K562 (cell line): ENCODE measurements around the gene WDR27. TPM values are rescaled to one million over a fixed set of nuclear protein-coding genes. Genes with fewer than 3 reads are reported as not detected.
A peak's percentile ranks its signal among the peaks of the same experiment; 100 is the strongest.

Experiments
- BRD9 ChIP-seq: fragments of 450-650 bp; IDR thresholded peaks from 2 replicates; pipeline ENCODE4 v1.6.1; 2018; ENCODE audit warnings: low read depth; ENCODE audit not compliant: partially characterized antibody
- CBX8 ChIP-seq: fragments of 200-600 bp; sonication (generic); IDR thresholded peaks from 2 replicates; pipeline ENCODE4 v1.6.1; 2012; ENCODE audit warnings: borderline replicate concordance, mixed run types, low read depth, mild to moderate bottlenecking, moderate library complexity, mixed read lengths, low read length, control low read depth, inconsistent platforms; ENCODE audit not compliant: poor library complexity, severe bottlenecking; ENCODE audit errors: extremely low read depth
- HDAC3 ChIP-seq: fragments of 450-650 bp; IDR thresholded peaks from 2 replicates; pipeline ENCODE4 v1.6.1; 2018; ENCODE audit warnings: borderline replicate concordance, mild to moderate bottlenecking, moderate library complexity; ENCODE audit not compliant: partially characterized antibody
- HLTF ChIP-seq: fragments of 450-650 bp; IDR thresholded peaks from 2 replicates; pipeline ENCODE4 v1.6.1; 2016
- KAT2B ChIP-seq: IDR thresholded peaks from one replicate; pipeline ENCODE4 v1.6.1; 2012; ENCODE audit warnings: low read depth, mild to moderate bottlenecking, control low read depth, inconsistent platforms, low read length, moderate library complexity
- L3MBTL2 ChIP-seq: fragments of 450-650 bp; IDR thresholded peaks from 2 replicates; pipeline ENCODE4 v1.6.1; 2016; ENCODE audit warnings: mild to moderate bottlenecking, moderate library complexity
- MYNN ChIP-seq, 2 experiments: sonication (generic); formaldehyde crosslinking in 1 of 2; IDR thresholded peaks; 2 replicates each; pipeline versions ENCODE4 v1.5.0 to v1.6.1; 2016 to 2020; ENCODE audit warnings: antibody characterized with exemption in 1 of 2, missing genetic modification reagents in 1 of 2
- NCOA1 ChIP-seq: fragments of 450-650 bp; IDR thresholded peaks from 2 replicates; pipeline ENCODE4 v1.6.1; 2016; ENCODE audit warnings: low read depth
- RERE ChIP-seq: sonication (generic); formaldehyde crosslinking; IDR thresholded peaks from 2 replicates; pipeline ENCODE4 v1.8.0; 2023; ENCODE audit warnings: missing genetic modification reagents, mild to moderate bottlenecking, borderline replicate concordance
- SMARCA5 ChIP-seq: fragments of 450-650 bp; IDR thresholded peaks from 2 replicates; pipeline ENCODE4 v1.6.1; 2016
- TEAD2 ChIP-seq: fragments of 450-650 bp; IDR thresholded peaks from 2 replicates; pipeline ENCODE4 v1.6.1; 2016; ENCODE audit warnings: missing genetic modification characterization, control low read depth, missing compliant biosample characterization
- U2AF1 ChIP-seq: fragments of 200-400 bp; formaldehyde crosslinking; optimal IDR thresholded peaks from 2 replicates; pipeline ENCODE3; 2017; ENCODE audit warnings: mild to moderate bottlenecking, low read depth, low read length, moderate library complexity
- ZHX1 ChIP-seq: fragments of 150-350 bp; conservative IDR thresholded peaks from 2 replicates; pipeline ENCODE4 v1.6.1; 2014; ENCODE audit warnings: low read length
- ZNF124 ChIP-seq: sonication (generic); formaldehyde crosslinking; IDR thresholded peaks from 2 replicates; pipeline ENCODE4 v1.8.1; 2022; ENCODE audit warnings: missing genetic modification reagents
- ZNF263 ChIP-seq: sonication (generic); formaldehyde crosslinking; IDR thresholded peaks from 2 replicates; pipeline ENCODE4 v1.8.0; 2022; ENCODE audit warnings: mild to moderate bottlenecking, missing genetic modification reagents, borderline replicate concordance
- ZNF408 ChIP-seq: fragments of 250-450 bp; sonication (Bioruptor Pico); IDR thresholded peaks from 2 replicates; pipeline ENCODE4 v1.4.0; 2020; ENCODE audit warnings: low read depth, mild to moderate bottlenecking, moderate library complexity
- polyA plus RNA-seq, 8 experiments: library from polyadenylated mRNA; depleted of rRNA in 4 of 8; stranded (reverse) in 5 of 8; unstranded in 3 of 8; fragments of >200 nt; fragmentation: Nextera tagmentation in 2 of 8; fragmentation: Illumina TruSeq in 1 of 8; extraction: Ambion mirVana in 2 of 8; extraction: Trizol in 1 of 8; gene quantifications; 2 replicates each; pipeline versions ENCODE4 v1.2.1 to v1.2.3, GENCODE V29; 2011 to 2014; ENCODE audit warnings: inconsistent platforms in 1 of 8, missing spikeins in 1 of 8
- total RNA-seq, 7 experiments: library from RNA; depleted of rRNA in 6 of 7; stranded (reverse); fragments of >200 nt in 6 of 7; fragmentation: Illumina TruSeq in 2 of 7; extraction: Trizol in 2 of 7; gene quantifications; 2 replicates each; pipeline versions ENCODE4 v1.2.1 to v1.2.3, GENCODE V29; 2011 to 2021; ENCODE audit warnings: low replicate concordance in 1 of 7
- TF ChIP-seq, protein P1 (sequence below): sonication (generic); formaldehyde crosslinking; IDR thresholded peaks from 2 replicates; pipeline ENCODE4 v1.8.0; 2022; ENCODE audit warnings: mild to moderate bottlenecking, missing genetic modification reagents

WDR27 gene
- total and polyA plus RNA-seq, 9 of the 15 experiments (the other 6 are each of a cell fraction or from before 2014, with no cell fraction given), result 4.3 to 77.2 (median 22.7) TPM

- TF ChIP-seq RERE (CRISPR knock-in tag) (no peak), KAT2B (no peak), ZNF263 (CRISPR knock-in tag) (peak; percentile 19; the same call in 1 of the 2 replicates), TEAD2 (no peak), HDAC3 (no peak), ZNF124 (CRISPR knock-in tag) (no peak), SMARCA5 (no peak), NCOA1 (no peak), U2AF1 (peak; percentile 7), ZHX1 (no peak), CBX8 (no peak), L3MBTL2 (peak; percentile 35; the same call in 1 of the 2 replicates), MYNN (IDR thresholded peaks at IDR 0.05) (no peak), MYNN (CRISPR knock-in tag; IDR thresholded peaks at IDR 0.05) (no peak), HLTF (no peak), BRD9 (no peak), ZNF408 (CRISPR knock-in tag) (no peak)
- TF ChIP-seq, protein P1, sequence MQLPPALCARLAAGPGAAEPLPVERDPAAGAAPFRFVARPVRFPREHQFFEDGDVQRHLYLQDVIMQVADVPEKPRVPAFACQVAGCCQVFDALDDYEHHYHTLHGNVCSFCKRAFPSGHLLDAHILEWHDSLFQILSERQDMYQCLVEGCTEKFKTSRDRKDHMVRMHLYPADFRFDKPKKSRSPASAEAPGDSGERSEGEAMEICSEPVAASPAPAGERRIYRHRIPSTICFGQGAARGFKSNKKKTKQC, result peak; percentile 59; the same call in 1 of the 2 replicates
Observed at GRCh38 chr6:169701311-169701953, 397 bp downstream of the WDR27 start (continued).
